ENCODE data around the gene KIR2DL3.
"Not testable (repeated sequence)": the region's sequence is repeated elsewhere in the genome, so short reads cannot be mapped to it uniquely, and the experiment has no call there.

The KIR2DL3 gene

GRCh38 chr19:54744080-54744479 lies 5.8 kb downstream of the KIR2DL3 start:
- not testable (repeated sequence) for DNase-seq

- DNase-seq: not testable (repeated sequence)
Measured at GRCh38 chr19:54747614-54748322, 9.5 kb downstream of the KIR2DL3 start.

- DNase-seq: not testable (repeated sequence)
Measured at GRCh38 chr19:54750276-54750675, 12.0 kb downstream of the KIR2DL3 start.

GRCh38 chr19:54756204-54757110 lies 18.1 kb downstream of the KIR2DL3 start:
- not testable (repeated sequence) for DNase-seq

GRCh38 chr19:54758577-54758976 lies 20.3 kb downstream of the KIR2DL3 start:
- not testable (repeated sequence) for DNase-seq

GRCh38 chr19:54764219-54764618 lies 25.9 kb downstream of the KIR2DL3 start:
- DNase-seq: not testable (repeated sequence)

- DNase-seq: not testable (repeated sequence)
Measured at GRCh38 chr19:54766464-54766863, 28.2 kb downstream of the KIR2DL3 start.

- DNase-seq: not testable (repeated sequence)
Measured at GRCh38 chr19:54769646-54770045, 31.3 kb downstream of the KIR2DL3 start, which contains the start of gene KIR2DL1. Gene KIR2DL1, plus strand, starts transcription at chr19:54769793. Its CDS starts 58 bp downstream, at chr19:54769851.

GRCh38 chr19:54770511-54770910 lies 32.2 kb downstream of the KIR2DL3 start:
- not testable (repeated sequence) for DNase-seq

- DNase-seq: not testable (repeated sequence)
Measured at GRCh38 chr19:54771018-54771960, 33.0 kb downstream of the KIR2DL3 start.

GRCh38 chr19:54772666-54773065 lies 34.4 kb downstream of the KIR2DL3 start:
- not testable (repeated sequence) for DNase-seq

- not testable (repeated sequence) for DNase-seq
Measured at GRCh38 chr19:54775095-54775815, 36.9 kb downstream of the KIR2DL3 start.

- DNase-seq: not testable (repeated sequence)
Measured at GRCh38 chr19:54775830-54776229, 37.5 kb downstream of the KIR2DL3 start.

GRCh38 chr19:54777851-54778250 lies 39.5 kb downstream of the KIR2DL3 start:
- not testable (repeated sequence) for DNase-seq

- DNase-seq: not testable (repeated sequence)
Measured at GRCh38 chr19:54778896-54779295, 40.6 kb downstream of the KIR2DL3 start.

- not testable (repeated sequence) for DNase-seq
Measured at GRCh38 chr19:54782916-54783315, 44.6 kb downstream of the KIR2DL3 start.

- DNase-seq: not testable (repeated sequence)
Measured at GRCh38 chr19:54786091-54786723, 47.9 kb downstream of the KIR2DL3 start.

- not testable (repeated sequence) for DNase-seq
Measured at GRCh38 chr19:54788154-54788553, 49.8 kb downstream of the KIR2DL3 start.

- DNase-seq: no peak
Measured at GRCh38 chr19:54790711-54791110, 52.4 kb downstream of the KIR2DL3 start.

- no peak for DNase-seq
Measured at GRCh38 chr19:54791476-54791875, 53.2 kb downstream of the KIR2DL3 start.

GRCh38 chr19:54792814-54793213 lies 54.5 kb downstream of the KIR2DL3 start:
- DNase-seq: no peak

Data from T-helper 9 cell (primary cell).